HUDEP-2 (cell line): ENCODE measurements around the gene PAQR4.
"Not testable (repeated sequence)": the region's sequence is repeated elsewhere in the genome, so short reads cannot be mapped to it uniquely, and the experiment has no call there.

ENCODE experiments used
- DNase-seq, 76 experiments: peaks; one replicate each; lab custom pipeline; 2025; ENCODE audit not compliant: unreplicated experiment in 76 of 76; lab: John Stamatoyannopoulos, UW

The PAQR4 gene

DNA sequence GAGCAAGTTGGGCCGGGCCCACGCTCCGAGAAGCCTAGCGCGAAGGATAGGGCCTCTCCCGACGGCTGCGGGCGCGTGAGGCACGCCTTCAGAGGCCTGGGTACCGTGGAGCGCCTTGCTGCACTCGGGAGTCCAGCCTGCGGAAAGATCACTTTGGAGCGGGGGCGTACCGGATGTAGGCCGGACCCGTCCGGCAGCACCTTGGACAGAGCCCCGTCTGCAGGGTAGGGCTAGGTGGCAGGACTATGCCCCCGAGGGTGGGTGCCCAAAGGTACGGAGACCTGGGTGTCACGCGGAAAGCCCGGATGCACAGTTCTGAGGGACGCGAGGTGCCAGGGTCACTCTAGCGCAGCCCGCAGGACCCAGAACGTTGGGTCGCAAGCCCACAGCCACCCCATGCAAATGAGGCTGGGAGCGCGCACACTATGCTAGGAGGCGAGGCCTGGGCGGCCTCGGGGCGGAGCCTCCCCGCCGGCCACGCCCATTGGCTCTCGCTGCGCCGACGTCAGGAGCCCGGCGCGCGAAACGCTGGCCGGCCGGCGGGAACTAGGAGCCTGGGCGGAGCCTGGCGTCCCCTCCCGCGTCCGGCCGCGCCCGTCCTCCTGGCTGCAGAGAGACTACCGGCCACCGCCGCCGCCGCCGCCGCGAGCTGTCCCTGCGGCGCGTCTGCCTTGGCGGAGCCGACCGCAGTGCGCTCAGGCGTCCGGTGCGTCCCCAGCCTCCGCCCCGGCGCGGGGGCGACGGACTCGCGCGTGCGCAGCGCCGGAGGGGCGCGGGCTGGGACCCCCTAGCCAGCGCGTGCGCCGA is at the start of gene PAQR4:
Gene PAQR4 (plus strand): TSS at position 611 of the 807 bp plus-strand sequence. CDS start 327 bp downstream, outside the sequence.
- peak in 70 of 76 experiments; percentile 26 to 95 (median 78) for DNase-seq

DNA sequence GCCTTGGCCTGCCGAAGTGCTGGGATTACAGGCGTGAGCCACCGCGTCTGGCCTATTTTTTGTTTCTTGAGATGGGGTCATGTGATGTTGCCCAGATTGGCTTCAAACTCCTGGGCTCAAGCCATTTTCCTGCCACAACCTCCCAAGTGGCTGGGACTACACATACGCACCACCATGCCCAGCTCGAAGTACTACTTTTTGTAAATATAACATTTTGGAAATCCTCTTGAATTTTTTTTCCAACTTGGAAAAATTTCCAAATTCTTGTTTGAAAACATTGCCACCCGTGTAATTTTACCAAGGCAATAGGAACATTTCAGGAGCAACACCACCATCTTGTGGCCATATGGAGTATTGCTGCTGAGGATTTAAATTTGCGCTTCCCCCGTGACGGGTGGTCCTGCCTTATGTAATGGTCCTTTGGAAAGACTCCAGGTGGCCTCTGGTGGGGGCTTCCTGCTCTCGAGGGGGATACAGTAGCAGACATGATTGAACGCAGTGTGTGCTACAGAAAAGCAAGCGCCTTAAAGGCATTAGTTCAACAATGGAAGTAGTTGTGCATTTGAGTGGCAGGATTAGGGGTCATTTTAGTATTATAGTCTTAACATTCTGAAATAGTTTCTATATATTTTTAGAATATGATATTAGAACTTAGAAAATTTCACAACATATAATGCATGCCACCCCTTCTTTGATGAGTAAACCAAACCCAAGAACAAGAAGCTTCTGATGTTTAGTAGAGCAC is 49.5 kb upstream of the PAQR4 start:
- peak in 37 of 76 experiments; percentile 2 to 52 (median 21) for DNase-seq

DNA sequence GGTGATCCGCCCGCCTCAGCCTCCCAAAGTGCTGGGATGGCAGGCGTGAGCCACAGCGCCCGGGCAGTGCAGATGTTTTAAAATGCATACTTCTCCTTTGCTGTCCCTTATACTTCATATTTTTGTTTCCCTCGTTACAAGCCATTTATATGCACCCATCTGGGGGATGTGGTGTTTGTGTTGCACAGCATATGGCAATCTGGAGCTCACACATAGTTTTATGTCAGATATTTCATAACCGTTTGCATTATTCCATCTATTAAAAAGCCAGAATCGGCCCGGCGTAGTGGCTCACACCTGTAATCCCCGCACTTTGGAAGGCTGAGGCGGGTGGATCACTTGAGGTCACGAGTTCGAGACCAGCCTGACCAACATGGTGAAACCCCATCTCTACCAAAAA is 45.7 kb upstream of the PAQR4 start:
- DNase-seq = no peak

DNA sequence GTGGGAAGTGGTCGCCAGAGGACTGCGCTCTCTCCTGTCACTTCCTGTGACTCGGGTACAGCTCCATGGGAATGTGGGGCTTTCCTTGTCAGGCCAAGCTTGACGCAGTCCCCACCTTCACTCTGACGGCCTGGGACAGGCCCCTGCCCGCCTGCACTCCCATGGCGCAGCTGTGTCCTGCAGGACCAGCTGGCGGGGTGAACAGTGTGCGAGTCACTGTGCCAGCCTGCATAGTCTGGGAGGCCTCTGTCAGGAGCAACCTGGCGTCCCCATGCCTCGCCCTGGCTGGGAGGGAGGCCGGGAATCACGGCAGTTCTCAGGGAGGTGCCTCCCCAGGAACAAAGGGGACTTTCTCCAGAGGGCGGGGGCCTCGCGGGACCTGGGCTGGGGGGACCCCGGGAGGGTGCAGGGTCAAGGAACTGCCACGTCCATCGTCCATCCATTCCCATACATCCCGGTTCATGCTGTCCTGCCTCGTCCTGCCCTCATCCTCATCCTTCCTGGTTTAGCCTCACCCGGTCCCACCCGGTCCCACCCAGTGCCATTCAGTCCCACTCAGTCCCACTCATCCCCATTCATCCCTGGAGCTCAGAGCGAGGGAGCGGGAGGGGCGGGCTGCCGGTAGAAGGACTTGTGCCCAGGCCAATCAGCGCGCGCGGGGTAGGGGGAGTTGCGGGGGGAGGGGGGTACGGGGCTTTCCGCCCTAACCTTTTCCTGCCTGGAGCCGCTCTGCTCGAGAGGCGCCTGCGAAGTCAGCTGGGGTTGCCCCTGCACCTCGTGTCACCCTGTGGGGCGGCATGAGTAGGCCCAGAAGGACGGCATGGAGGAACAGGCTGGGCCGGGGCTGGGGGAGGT is 44.0 kb upstream of the PAQR4 start:
- DNase-seq = no peak

GRCh38 chr16:2925951-2926649 is 43.0 kb upstream of the PAQR4 start:
- DNase-seq = no peak

- no peak for DNase-seq
These were observed 42.5 kb upstream of the PAQR4 start for GRCh38 chr16:2926650-2926999.

DNA sequence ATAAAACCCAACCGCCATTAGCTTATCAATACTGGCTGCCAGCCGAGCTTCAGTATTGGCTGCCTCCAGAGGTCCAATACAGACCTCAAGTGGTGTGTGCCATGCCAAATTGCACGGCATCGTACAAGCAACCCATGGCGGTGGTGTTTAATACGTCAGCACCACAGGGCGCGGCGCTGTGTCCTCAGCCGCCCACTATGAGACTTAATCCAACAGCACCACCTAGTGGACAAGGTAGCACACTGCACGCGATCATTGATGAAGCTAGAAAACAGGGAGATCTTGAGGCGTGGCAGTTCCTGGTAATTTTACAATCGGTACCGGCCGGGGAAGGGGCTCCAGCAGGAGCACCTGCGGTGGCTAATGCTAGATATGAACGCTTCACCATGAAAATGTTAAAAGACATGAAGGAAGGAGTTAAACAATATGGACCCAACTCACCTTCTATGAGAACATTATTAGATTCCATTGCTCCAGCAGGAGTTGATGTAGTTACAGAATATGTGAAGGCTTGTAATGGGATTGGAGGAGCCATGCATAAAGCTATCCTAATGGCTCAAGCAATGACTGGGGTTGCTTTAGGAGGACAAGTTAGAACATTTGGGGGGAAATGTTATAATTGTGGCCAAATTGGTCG is 42.0 kb upstream of the PAQR4 start:
- peak in 73 of 76 experiments; percentile 13 to 89 (median 74) for DNase-seq

DNA sequence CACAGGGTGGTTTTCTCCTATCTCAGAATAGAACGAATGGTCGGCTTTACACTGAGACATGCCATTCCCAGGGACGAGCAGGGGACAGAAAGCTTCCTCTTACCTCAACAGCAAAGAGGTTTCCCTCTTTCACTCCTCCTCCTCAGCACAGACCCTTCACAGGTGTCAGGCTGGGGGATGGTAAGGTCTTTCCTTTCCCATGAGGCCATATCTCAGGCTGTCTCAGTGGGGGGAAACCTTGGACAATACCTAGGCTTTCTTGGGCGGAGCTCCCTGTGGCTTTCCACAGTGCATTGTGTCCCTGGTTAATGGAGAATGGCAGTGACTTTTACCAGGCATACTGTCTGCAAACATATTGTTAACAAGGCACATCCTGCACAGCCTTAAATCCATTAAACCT is 41.0 kb upstream of the PAQR4 start:
- not testable (repeated sequence) for DNase-seq

DNA sequence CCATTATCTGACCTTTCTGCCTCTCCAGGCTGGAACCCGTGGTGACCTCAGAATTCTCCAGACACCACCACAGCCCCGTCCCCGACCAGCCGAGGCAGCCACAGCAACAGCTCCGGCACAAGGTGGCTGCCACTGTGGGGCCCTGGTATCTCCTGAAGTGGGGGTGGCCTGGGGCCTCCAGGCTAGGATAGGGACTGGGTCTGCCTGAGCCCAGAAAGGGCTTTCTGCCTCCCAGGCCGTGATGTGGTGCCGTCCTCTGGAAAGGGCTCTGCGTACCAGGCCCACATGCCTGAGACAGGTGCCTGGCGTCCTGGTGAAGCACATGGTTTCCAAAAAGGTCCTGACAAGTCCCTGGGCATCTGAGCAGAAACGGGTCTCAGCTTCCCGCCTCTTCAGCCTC is 40.4 kb upstream of the PAQR4 start:
- DNase-seq = no peak

DNA sequence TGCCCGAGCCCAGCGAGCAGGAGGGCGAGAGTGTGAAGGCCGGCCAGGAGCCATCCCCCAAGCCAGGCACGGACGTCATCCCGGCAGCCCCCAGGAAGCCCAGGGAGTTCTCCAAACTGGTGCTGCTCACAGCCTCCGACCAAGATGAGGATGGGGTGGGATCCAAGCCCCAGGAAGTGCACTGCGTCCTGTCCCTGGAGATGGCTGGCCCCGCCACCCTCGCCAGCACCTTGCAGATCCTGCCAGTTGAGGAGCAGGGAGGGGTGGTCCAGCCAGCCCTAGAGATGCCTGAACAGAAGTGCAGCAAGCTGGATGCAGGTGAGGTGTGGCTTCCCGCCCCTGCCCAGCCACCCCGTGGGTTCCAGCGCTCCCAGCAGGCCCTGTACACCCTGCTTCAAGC is 39.5 kb upstream of the PAQR4 start:
- DNase-seq = no peak

GRCh38 chr16:2930236-2930635 is 38.9 kb upstream of the PAQR4 start:
- no peak for DNase-seq

DNA sequence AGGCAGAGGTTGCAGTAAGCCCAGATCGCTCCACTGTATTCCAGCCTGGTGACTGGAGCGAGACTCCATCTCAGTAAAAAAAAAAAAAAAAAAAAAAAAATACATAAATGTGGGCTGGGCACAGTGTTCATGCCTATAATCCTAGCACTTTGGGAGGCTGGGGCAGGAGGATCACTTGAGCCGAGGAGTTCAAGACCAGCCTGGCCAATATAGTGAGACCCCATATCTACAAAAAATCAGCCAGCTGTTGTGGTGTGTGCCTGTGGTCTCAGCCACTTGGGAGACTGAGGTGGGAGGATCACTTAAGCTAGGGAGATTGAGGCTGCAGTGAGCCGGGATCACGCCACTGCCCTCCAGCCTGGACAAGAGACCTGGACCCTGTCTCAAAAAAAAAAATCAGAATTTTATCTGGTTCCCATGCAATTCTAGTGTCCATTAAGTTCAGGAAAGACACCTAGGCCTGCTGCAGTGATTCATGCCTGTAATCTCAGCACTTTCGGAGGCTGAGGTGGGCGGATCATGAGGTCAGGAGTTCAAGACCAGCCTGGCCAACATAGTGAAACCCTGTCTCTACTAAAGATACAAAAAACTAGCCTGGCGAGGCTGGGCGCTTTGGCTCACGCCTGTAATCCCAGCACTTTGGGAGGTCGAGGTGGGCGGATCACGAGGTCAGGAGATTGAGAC is 37.8 kb upstream of the PAQR4 start:
- DNase-seq = not testable (repeated sequence)

GRCh38 chr16:2933136-2933535 is 36.0 kb upstream of the PAQR4 start:
- DNase-seq = no peak

- no peak for DNase-seq
These were observed 35.4 kb upstream of the PAQR4 start for GRCh38 chr16:2933701-2934100.

- no peak for DNase-seq
These were observed 34.7 kb upstream of the PAQR4 start for GRCh38 chr16:2934450-2934849.

DNA sequence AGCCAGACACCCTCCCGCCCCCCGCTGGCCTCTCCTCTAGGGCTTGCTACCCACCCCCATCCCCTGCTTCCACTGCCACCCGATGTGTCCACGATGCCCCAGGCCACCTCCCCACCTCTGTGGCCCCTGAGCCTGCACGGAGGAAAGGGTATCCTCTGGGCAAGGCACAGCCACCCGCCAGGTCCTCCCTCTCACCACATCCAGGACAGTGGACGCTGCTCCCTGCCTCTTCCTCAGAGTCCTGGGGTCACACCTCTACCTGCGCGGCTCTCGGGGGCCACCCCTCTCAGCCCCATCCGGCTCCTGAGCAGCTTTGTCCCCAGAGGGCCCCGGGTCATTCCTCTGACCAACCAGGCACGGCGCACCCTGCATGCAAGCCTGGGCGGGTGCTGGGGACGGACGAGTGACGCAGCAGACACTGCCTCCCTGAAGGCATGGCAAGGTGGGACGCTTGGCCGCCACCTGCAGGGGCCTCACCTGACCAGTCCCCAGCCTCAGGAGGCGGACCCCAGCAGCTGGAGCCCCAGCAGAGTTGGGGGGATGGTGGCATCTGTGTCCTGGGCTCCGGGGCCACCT is 32.6 kb upstream of the PAQR4 start:
- no peak for DNase-seq

DNA sequence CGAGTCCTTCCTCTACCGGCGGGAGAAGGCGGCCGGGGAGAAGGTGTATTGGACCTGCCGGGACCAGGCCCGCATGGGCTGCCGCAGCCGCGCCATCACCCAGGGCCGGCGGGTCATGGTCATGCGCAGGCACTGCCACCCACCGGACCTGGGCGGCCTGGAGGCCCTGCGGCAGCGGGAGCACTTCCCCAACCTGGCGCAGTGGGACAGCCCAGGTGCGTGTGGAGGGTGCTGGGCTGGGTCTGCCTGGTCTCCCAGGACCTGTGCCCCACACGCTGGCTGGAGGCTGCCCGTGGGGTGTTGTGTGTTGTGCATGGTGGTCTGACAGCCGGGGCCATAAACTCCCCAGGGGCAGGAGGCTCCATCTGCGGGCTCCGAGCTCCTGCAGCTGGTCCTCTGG is 32.0 kb upstream of the PAQR4 start:
- no peak for DNase-seq

DNA sequence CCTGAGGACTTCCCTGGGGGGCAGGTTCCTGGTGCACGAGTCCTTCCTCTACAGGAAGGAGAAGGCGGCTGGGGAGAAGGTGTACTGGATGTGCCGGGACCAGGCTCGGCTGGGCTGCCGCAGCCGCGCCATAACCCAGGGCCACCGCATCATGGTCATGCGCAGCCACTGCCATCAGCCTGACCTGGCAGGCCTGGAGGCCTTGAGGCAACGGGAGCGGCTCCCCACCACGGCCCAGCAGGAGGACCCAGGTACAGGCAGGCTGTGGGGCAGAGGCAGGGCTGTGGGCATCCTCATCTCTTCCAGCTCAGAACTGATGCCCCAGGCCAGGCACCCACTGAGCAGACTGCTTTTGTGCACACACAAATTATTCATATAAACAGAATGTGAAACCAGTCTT is 30.9 kb upstream of the PAQR4 start:
- no peak for DNase-seq

DNA sequence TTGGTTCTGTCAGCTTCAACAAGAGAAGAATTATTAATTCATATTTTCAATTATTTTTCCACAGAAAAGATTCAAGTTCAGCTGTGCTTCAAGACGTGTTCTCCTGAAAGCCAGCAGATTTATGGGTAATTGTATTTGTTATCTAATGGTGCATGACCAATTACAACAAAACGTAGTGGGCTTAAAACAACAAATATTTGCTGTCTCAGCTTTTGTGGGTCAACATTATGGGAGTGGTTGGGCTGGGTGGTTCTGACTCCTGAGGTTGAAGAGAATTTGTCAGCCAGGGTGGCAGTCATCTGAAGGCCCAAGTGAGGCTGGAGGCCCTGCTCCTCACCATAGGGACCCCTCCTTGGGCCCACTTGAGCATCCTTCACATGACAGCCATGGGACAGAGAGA is 29.2 kb upstream of the PAQR4 start:
- no peak for DNase-seq
